HG02885 (cell line): ENCODE measurements around the gene ASXL3.

ENCODE experiments used
- ATAC-seq: cut with Tn5 transposase; IDR thresholded peaks from one replicate; pipeline ENCODE4 v1.9.1; 2021; ENCODE audit warnings: mild to moderate bottlenecking; ENCODE audit not compliant: unreplicated experiment, poor library complexity

The ASXL3 gene

GRCh38 chr18:33577685-33578517 is at the start of gene ASXL3:
ASXL3 (plus strand) TSS chr18:33578219; CDS start chr18:33578632, 413 bp downstream.
- peak; percentile 51 for ATAC-seq

DNA sequence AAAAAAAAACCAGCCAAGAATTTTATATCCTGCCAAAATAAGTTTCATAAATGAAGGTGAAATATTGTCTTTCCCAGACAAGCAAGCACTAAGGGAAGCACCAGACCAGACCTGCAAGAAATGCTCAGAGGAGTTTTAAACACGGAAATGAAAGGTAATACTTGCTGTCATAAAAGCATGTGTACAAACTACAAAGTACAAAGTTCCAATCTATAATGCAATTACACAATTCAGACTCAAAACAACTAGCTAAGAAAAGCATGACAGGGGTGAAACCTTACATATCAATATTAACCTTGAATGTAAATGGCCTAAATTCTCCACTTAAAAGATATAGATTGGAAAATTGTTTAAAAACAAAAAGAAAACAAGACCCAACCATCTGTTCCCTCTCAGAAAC is 45.0 kb upstream of the ASXL3 start:
- ATAC-seq = no peak

GRCh38 chr18:33536904-33537303 is 41.1 kb upstream of the ASXL3 start:
- ATAC-seq = no peak

- no peak for ATAC-seq
Observed at GRCh38 chr18:33538418-33539042, 39.5 kb upstream of the ASXL3 start.

- no peak for ATAC-seq
Observed at GRCh38 chr18:33540392-33540791, 37.6 kb upstream of the ASXL3 start.

- no peak for ATAC-seq
Observed at GRCh38 chr18:33541316-33541715, 36.7 kb upstream of the ASXL3 start.

- no peak for ATAC-seq
Observed at GRCh38 chr18:33556846-33557245, 21.2 kb upstream of the ASXL3 start.

- ATAC-seq = no peak
Observed at GRCh38 chr18:33557706-33558105, 20.3 kb upstream of the ASXL3 start.

- no peak for ATAC-seq
Observed at GRCh38 chr18:33558529-33558928, 19.5 kb upstream of the ASXL3 start.

DNA sequence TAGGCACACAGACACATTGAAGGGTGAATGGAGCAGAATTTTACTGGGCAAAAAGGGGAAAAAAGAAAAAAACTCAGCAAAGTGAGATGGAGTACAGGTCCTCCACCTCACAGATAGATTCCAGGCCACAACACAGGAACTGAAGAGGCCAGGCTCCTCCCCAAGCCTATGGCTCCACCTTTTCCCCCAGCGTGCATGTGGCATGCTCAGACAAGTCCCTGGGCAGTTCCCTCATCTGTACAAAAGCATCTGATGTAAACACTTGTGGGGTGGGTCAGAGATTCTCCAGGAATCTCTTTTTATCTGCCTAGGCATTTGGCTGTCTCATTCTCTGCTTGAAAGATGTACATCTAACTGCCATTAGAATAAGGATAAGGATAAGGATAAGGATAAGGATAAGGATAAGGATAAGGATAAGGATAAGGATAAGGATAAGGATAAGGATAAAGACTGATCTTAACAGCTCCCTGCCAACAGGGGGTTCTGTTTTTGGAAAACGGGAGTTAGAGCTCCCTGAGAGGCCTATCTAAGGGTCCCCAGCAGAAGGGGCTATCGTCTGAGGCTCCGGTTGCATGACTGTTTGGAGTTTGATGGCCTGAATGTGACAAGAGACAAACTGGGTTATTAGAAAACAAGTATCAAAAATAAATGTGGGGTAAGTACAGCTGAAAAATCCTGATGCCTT is 17.2 kb upstream of the ASXL3 start:
- peak; percentile 80 for ATAC-seq

GRCh38 chr18:33562741-33563140 is 15.3 kb upstream of the ASXL3 start:
- ATAC-seq = no peak

DNA sequence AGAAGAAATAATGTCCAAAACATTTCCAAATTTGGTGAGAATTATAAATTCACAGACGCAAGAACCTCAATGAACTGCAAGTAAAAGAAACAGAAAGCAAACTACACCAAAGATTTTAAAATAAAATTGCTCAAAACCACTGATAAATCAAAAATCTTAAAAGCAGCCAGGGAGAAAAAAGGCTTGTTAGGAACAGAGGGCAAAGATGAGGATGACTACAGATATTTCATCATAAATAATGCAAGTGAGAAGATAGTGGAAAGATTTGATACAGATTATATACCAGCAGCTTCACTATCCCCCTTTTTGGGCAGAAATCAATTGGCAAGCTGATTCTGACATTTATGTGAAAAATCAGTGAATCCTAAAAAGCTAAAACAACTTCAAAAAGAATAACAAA is 10.3 kb upstream of the ASXL3 start:
- ATAC-seq = no peak

DNA sequence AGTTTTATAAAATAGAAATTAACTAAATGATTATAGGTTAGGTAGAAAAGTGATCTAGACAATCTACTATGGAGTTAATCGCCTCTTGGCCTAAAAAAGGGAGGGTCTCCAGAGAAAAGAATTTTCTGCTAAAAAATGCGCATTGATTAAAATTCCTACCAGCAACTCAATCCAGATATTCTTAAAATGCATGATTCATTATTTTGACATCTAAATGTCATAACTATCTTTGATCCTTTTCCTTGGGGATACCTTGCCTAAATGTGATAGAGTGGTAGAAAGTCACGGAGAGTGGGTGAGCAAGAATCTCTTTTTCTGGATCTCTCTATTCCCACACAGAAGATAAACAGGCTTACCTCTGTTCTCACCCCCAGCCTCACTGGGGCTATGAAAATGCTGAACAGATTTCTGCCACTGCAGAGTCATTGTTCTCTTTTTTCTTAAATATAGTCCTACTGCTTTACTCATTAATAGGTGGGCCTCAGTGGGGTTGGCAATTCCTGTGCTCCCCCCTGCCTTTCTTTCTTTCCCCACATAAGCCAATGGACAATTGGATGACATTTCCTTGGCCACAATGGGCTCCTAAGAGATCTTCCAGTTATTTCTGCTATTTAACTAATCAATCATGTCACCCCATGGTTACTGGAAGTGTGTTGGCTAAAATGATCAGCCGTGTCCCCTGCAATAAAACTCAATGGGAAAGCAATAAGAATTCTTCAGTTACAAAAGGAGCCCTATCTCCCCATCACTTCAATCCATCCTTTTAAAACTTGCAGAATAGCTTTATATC is 5.8 kb upstream of the ASXL3 start:
- no peak for ATAC-seq

- ATAC-seq = no peak
Observed at GRCh38 chr18:33573193-33573592, 4.8 kb upstream of the ASXL3 start.

- ATAC-seq = no peak
Observed at GRCh38 chr18:33575451-33575850, 2.6 kb upstream of the ASXL3 start.

- no peak for ATAC-seq
Observed at GRCh38 chr18:33576999-33577646, 896 bp upstream of the ASXL3 start.

DNA sequence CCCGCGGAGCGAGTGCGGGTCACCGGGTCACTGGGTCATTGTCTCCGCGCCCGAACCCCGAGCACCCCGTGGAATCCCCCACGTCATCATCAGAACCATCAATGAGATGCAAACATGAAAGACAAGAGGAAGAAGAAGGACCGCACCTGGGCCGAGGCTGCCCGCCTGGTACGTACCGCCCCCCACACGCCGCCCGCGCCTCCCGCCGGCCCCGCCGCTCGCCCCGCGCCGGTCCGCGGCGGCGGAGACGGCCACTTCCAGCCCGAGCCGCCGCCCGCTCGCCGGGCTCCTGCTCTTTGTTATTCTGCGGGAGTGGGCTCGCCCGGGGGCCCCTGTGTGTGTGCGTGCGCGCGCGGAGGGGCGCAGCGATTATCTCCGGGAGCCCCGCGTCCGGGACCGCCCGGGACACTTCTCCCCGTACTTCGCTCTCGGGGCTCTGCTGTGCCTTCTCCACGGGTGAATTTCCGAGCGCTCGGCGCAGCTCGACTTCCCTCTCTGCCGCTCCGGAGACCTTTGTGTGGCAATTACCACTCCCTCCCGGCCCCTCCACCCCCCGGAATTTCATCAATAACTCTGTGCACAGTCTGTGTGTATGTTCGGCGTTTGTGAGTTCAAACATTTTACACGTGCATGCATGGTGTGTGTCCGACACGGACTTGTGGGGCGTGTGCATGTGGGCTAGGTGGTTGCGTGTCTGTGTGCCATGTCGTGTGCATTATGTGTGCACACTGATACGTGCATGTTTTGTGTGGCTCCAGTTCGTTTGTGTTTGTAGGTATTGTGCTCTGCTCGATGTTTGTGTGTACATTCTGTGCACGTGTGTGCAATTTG is 714 bp downstream of the ASXL3 start:
- ATAC-seq = peak; percentile 24

- ATAC-seq = no peak
Observed at GRCh38 chr18:33579349-33580215, 1.6 kb downstream of the ASXL3 start.
